Right lobe of liver (tissue), 4 donors: Measurements from ENCODE around the gene BPIFB2.

Experiments
- CTCF ChIP-seq, 4 donors: fragments of 200-600 bp in 3 of 4; fragments of 450-650 bp in 1 of 4; IDR thresholded peaks; one replicate each; pipeline versions ENCODE4 v1.5.1 to v1.8.0; 2016 to 2022; ENCODE audit warnings: antibody characterized with exemption in 4 of 4, mild to moderate bottlenecking in 2 of 4
- POLR2A ChIP-seq: fragments of 450-650 bp; IDR thresholded peaks from one replicate; pipeline ENCODE4 v1.6.1; 2017; ENCODE audit warnings: antibody characterized with exemption, mild to moderate bottlenecking
- donor health status: DM: no; HTN: no; CAD: no.
- donor health status: DM: no; HTN: no; CAD: no.
- donor health status: DM: no; HTN: yes; CAD: no.

DNA sequence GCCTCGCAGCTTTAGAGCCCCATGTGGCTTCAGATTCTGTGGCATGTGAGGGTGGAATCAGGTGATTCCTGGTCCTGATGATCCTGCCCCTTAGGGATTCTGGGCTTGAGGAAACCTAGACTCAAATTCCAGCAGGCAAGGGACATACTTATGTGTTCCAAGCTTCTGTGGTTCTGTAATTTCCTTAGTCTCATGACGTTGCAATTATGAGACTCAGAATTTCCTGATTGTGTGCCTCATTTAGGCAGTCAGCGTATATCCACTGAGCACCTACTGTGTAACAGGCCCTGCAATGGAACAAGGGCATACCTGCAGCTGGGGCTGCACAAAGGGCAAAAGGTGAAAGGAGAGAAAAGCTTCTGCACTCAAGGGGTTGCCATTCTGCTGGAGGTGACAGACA is 60.3 kb downstream of the BPIFB2 start:
- no peak for TF ChIP-seq CTCF (IDR thresholded peaks at IDR 0.05)
- TF ChIP-seq POLR2A, result no peak
